Measurements from ENCODE around the gene BTBD7. TPM values are rescaled to one million over a fixed set of nuclear protein-coding genes. Genes with fewer than 3 reads are reported as not detected.

BTBD7 gene
- total RNA-seq, 1 experiment from 2014 or later = 30.8 TPM

GRCh38 chr14:93320489-93320888, 12.3 kb downstream of the BTBD7 start:
- Histone ChIP-seq H3K36me3 (ENCODE audit: control insufficient read depth in 1 of 2, insufficient read depth in 2 of 2, low read length in 2 of 2) (no peaks in the 10 kb centered on the region), H3K27me3 (ENCODE audit: insufficient read depth, low read length) (no peaks in the 10 kb centered on the region), H3K9ac (ENCODE audit: low read length) (no peak overlapping the region), H3K4me3 (replicated peaks in 1 of 2; ENCODE audit: low read depth in 1 of 2, low read length in 2 of 2) (no peak overlapping the region), H2AFZ (ENCODE audit: low read depth, low read length, poor library complexity, severe bottlenecking) (no peak overlapping the region), H3K27ac (ENCODE audit: low read depth, low read length) (no peak overlapping the region), H3K9me2 (ENCODE audit: insufficient read depth) (no peaks in the 10 kb centered on the region), H4K20me1 (ENCODE audit: insufficient read depth) (peaks cover 5% of the 10 kb centered on the region; the same call in 1 of the 2 replicates), H3K4me2 (ENCODE audit: low read length) (no peak overlapping the region), H3K9me3 (ENCODE audit: control insufficient read depth in 1 of 2, insufficient read depth in 1 of 2, low read depth in 1 of 2, low read length in 2 of 2) (no peaks in the 10 kb centered on the region), H3K4me1 (ENCODE audit: control insufficient read depth in 1 of 2, insufficient read depth in 2 of 2, low read length in 2 of 2) (peaks cover 0 to 19% of the 10 kb centered on the region in 2 experiments; a peak in 2 of 4 replicates), H3K79me2 (ENCODE audit: insufficient read depth, low read length) (peaks cover 93% of the 10 kb centered on the region)
- DNase-seq (ENCODE audit: low read depth, low spot score) (no peak), ATAC-seq (no peak)
- POLR2A ChIA-PET = no interaction called here
- TF ChIP-seq SRF (IDR thresholded peaks at IDR 0.05; ENCODE audit: low read depth) = no peak
- no peak for TF ChIP-seq ZBTB33 (IDR thresholded peaks at IDR 0.05; ENCODE audit: extremely low read depth, insufficient replicate concordance, low read length)
- TF ChIP-seq MAX (IDR thresholded peaks at IDR 0.05) = no peak
- no peak for TF ChIP-seq EZH2phosphoT487 (IDR thresholded peaks at IDR 0.05; ENCODE audit: borderline replicate concordance)
- no peak for TF ChIP-seq FOSL1 (IDR thresholded peaks at IDR 0.05; ENCODE audit: low read depth)
- no peak for TF ChIP-seq REST (IDR thresholded peaks at IDR 0.05; ENCODE audit: low read depth)
- TF ChIP-seq CEBPB (IDR thresholded peaks at IDR 0.05; ENCODE audit: low read depth) = no peak
- no peak for TF ChIP-seq JUND (IDR thresholded peaks at IDR 0.05)
- TF ChIP-seq ZFX (IDR thresholded peaks at IDR 0.05) = no peak
- TF ChIP-seq YY1 (IDR thresholded peaks at IDR 0.05; ENCODE audit: extremely low read depth, insufficient replicate concordance, low read depth, low read length) = no peak
- no peak for TF ChIP-seq ZNF274 (IDR thresholded peaks at IDR 0.05; ENCODE audit: low read depth, low read length)
- no peak for TF ChIP-seq POLR2A (IDR thresholded peaks at IDR 0.05; ENCODE audit: borderline replicate concordance, extremely low read depth, insufficient read depth, insufficient read length)
- CTCF ChIA-PET = no interaction called here
- RAD21 ChIA-PET (ENCODE audit: low non-redundant PET in 1 of 2, low total read pairs in 2 of 2, uncharacterized antibody in 2 of 2, unreplicated experiment in 2 of 2) = no interaction called here
- intact Hi-C loops (cut with micrococcal nuclease) = no loop called here
- no TSS peak for BruUV-seq (replicated peaks)
